ENCODE data around the gene NME1.
A peak's percentile ranks its signal among the peaks of the same experiment; 100 is the strongest.

- TF ChIP-seq REST (IDR thresholded peaks at IDR 0.05) (no peak), RAD21 (conservative IDR thresholded peaks at IDR 0.05 in 1 of 2, IDR thresholded peaks at IDR 0.05 in 1 of 2) (peak in 1 of 2 experiments; percentile 31; a peak in 1 of 5 replicates), POLR2A (IDR thresholded peaks at IDR 0.05; ENCODE audit: low read length) (no peak), POLR2AphosphoS2 (conservative IDR thresholded peaks at IDR 0.05; ENCODE audit: low read length) (no peak), MYC (IDR thresholded peaks at IDR 0.05; ENCODE audit: borderline replicate concordance, low read length) (no peak), MAX (IDR thresholded peaks at IDR 0.05) (no peak), ELK1 (IDR thresholded peaks at IDR 0.05; ENCODE audit: low read depth, low read length) (no peak), FOSL2 (IDR thresholded peaks at IDR 0.05) (no peak), FOSL2 (CRISPR knock-in tag; IDR thresholded peaks at IDR 0.05) (no peak)
- TF ChIP-seq, protein P1, sequence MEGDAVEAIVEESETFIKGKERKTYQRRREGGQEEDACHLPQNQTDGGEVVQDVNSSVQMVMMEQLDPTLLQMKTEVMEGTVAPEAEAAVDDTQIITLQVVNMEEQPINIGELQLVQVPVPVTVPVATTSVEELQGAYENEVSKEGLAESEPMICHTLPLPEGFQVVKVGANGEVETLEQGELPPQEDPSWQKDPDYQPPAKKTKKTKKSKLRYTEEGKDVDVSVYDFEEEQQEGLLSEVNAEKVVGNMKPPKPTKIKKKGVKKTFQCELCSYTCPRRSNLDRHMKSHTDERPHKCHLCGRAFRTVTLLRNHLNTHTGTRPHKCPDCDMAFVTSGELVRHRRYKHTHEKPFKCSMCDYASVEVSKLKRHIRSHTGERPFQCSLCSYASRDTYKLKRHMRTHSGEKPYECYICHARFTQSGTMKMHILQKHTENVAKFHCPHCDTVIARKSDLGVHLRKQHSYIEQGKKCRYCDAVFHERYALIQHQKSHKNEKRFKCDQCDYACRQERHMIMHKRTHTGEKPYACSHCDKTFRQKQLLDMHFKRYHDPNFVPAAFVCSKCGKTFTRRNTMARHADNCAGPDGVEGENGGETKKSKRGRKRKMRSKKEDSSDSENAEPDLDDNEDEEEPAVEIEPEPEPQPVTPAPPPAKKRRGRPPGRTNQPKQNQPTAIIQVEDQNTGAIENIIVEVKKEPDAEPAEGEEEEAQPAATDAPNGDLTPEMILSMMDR (IDR thresholded peaks at IDR 0.05) = peak; percentile 86
These were observed 13.9 kb downstream of the NME1 start for GRCh38 chr17:51166987-51167931.
